Astrocyte (in vitro differentiated cells and primary cell): ENCODE data around the gene DAGLA. TPM values are rescaled to one million over a fixed set of nuclear protein-coding genes. Genes with fewer than 3 reads are reported as not detected.

Experiments used
- DNase-seq: peaks from one replicate; pipeline ENCODE4 v3.0.0-alpha.2; 2010; ENCODE audit warnings: low read depth
- FAIRE-seq: peaks from 2 replicates; lab custom pipeline; 2011; peaks lifted over from hg19 to GRCh38; lab: Jason Lieb, UNC
- H2AFZ ChIP-seq: 2 replicates; pipeline ENCODE4 v1.6.0; 2012; ENCODE audit warnings: low read depth, low read length, inconsistent platforms
- H3K27ac ChIP-seq: 2 replicates; pipeline ENCODE4 v1.5.1; 2011; ENCODE audit warnings: low read depth, low read length, inconsistent platforms
- H3K27me3 ChIP-seq: 2 replicates; pipeline ENCODE4 v1.6.0; 2011; ENCODE audit warnings: low read length, inconsistent platforms; ENCODE audit not compliant: insufficient read depth
- H3K36me3 ChIP-seq: 2 replicates; pipeline ENCODE4 v1.5.1; 2011; ENCODE audit warnings: low read length, inconsistent platforms; ENCODE audit not compliant: insufficient read depth
- H3K4me1 ChIP-seq: 2 replicates; pipeline ENCODE4 v1.5.1; 2011; ENCODE audit warnings: low read length, inconsistent platforms; ENCODE audit not compliant: insufficient read depth
- H3K4me2 ChIP-seq: 2 replicates; pipeline ENCODE4 v1.6.0; 2012; ENCODE audit warnings: low read length, inconsistent platforms
- H3K4me3 ChIP-seq: 2 replicates; pipeline ENCODE4 v1.5.1; 2011; ENCODE audit warnings: low read depth, mild to moderate bottlenecking, low read length, inconsistent platforms; ENCODE audit not compliant: insufficient read depth
- H3K79me2 ChIP-seq: 2 replicates; pipeline ENCODE4 v1.6.0; 2012; ENCODE audit warnings: mild to moderate bottlenecking, low read length, inconsistent platforms; ENCODE audit not compliant: insufficient read depth
- H3K9ac ChIP-seq: 2 replicates; pipeline ENCODE4 v1.6.0; 2012; ENCODE audit warnings: mild to moderate bottlenecking, low read length, inconsistent platforms
- H3K9me3 ChIP-seq: 2 replicates; pipeline ENCODE4 v1.5.1; 2012; ENCODE audit warnings: low read depth, mild to moderate bottlenecking, low read length, inconsistent platforms; ENCODE audit not compliant: insufficient read depth
- H4K20me1 ChIP-seq: 2 replicates; pipeline ENCODE4 v1.6.0; 2012; ENCODE audit warnings: low read length, inconsistent platforms; ENCODE audit not compliant: insufficient read depth
- H3K27ac Mint-ChIP-seq: one replicate; pipeline ENCODE4 v1.8.0; 2021; ENCODE audit warnings: mild to moderate bottlenecking, mixed read lengths; ENCODE audit not compliant: unreplicated experiment
- H3K27me3 Mint-ChIP-seq: one replicate; pipeline ENCODE4 v1.8.0; 2021; ENCODE audit warnings: low read depth, mixed read lengths; ENCODE audit not compliant: unreplicated experiment
- H3K36me3 Mint-ChIP-seq: one replicate; pipeline ENCODE4 v1.8.0; 2021; ENCODE audit warnings: low read depth, mixed read lengths; ENCODE audit not compliant: unreplicated experiment
- H3K4me1 Mint-ChIP-seq: one replicate; pipeline ENCODE4 v1.8.0; 2021; ENCODE audit warnings: low read depth, mixed read lengths; ENCODE audit not compliant: unreplicated experiment
- H3K4me3 Mint-ChIP-seq: one replicate; pipeline ENCODE4 v1.8.0; 2021; ENCODE audit warnings: mild to moderate bottlenecking, moderate library complexity, mixed read lengths; ENCODE audit not compliant: unreplicated experiment
- H3K9me3 Mint-ChIP-seq: one replicate; pipeline ENCODE4 v1.8.0; 2021; ENCODE audit warnings: mild to moderate bottlenecking, mixed read lengths; ENCODE audit not compliant: unreplicated experiment
- CTCF ChIP-seq: IDR thresholded peaks from 2 replicates; pipeline ENCODE4 v1.5.1; 2011; ENCODE audit warnings: low read depth, mild to moderate bottlenecking, inconsistent platforms, low read length, moderate library complexity; ENCODE audit not compliant: insufficient read depth
- EZH2 ChIP-seq: IDR thresholded peaks from 2 replicates; pipeline ENCODE4 v1.6.1; 2012; ENCODE audit warnings: mild to moderate bottlenecking, low read length, inconsistent platforms; ENCODE audit not compliant: insufficient read depth
- total RNA-seq: library from RNA; stranded (reverse); gene quantifications from 2 replicates; pipeline ENCODE4 v1.2.1, GENCODE V29; 2021

The DAGLA gene
- total RNA-seq, 1 donor from 2014 or later, result 5.5 TPM

GRCh38 chr11:61794579-61794978 is 114.4 kb downstream of the DAGLA start:
- Histone ChIP-seq H3K27ac (no peak overlapping the region), H3K36me3 (peaks cover 11% of the 10 kb centered on the region), H3K4me3 (no peak overlapping the region), H4K20me1 (peaks cover 4% of the 10 kb centered on the region), H3K4me1 (peaks cover 6% of the 10 kb centered on the region), H3K9me3 (no peaks in the 10 kb centered on the region), H3K9ac (peak overlapping the region; percentile 2), H3K79me2 (peaks cover 92% of the 10 kb centered on the region), H2AFZ (no peak overlapping the region), H3K27me3 (no peaks in the 10 kb centered on the region), H3K4me2 (peak overlapping the region; percentile 25)
- Mint-ChIP-seq H3K27me3 (no peaks in the 10 kb centered on the region), H3K4me3 (no peak overlapping the region), H3K9me3 (no peaks in the 10 kb centered on the region), H3K4me1 (peaks cover 8% of the 10 kb centered on the region), H3K27ac (no peak overlapping the region), H3K36me3 (peaks cover 5% of the 10 kb centered on the region)
- FAIRE-seq (no peak), DNase-seq (no peak)
- no peak for TF ChIP-seq CTCF
- no peak for TF ChIP-seq EZH2

GRCh38 chr11:61795459-61795858 is 115.3 kb downstream of the DAGLA start:
- Histone ChIP-seq H2AFZ (no peak overlapping the region), H3K9ac (no peak overlapping the region), H3K36me3 (peaks cover 10% of the 10 kb centered on the region), H3K4me3 (no peak overlapping the region), H3K79me2 (peaks cover 93% of the 10 kb centered on the region), H3K27ac (no peak overlapping the region), H3K9me3 (no peaks in the 10 kb centered on the region), H3K4me2 (no peak overlapping the region), H3K4me1 (peaks cover 6% of the 10 kb centered on the region), H3K27me3 (no peaks in the 10 kb centered on the region), H4K20me1 (peaks cover 4% of the 10 kb centered on the region)
- Mint-ChIP-seq H3K9me3 (no peaks in the 10 kb centered on the region), H3K4me1 (peaks cover 8% of the 10 kb centered on the region), H3K4me3 (no peak overlapping the region), H3K27me3 (no peaks in the 10 kb centered on the region), H3K27ac (no peak overlapping the region), H3K36me3 (peaks cover 1% of the 10 kb centered on the region)
- FAIRE-seq (no peak), DNase-seq (no peak)
- TF ChIP-seq EZH2 (no peak), CTCF (no peak)

GRCh38 chr11:61795876-61796526 is 115.8 kb downstream of the DAGLA start:
- peaks cover 8% of the 10 kb centered on the region for H3K4me1 Mint-ChIP-seq
- H2AFZ ChIP-seq, result no peak overlapping the region
- peaks cover 88% of the 10 kb centered on the region for H3K79me2 ChIP-seq
- no peak overlapping the region for H3K27ac ChIP-seq
- no peak overlapping the region for H3K9ac ChIP-seq
- H3K9me3 Mint-ChIP-seq, result no peaks in the 10 kb centered on the region
- no peak overlapping the region for H3K4me2 ChIP-seq
- H3K27me3 ChIP-seq, result no peaks in the 10 kb centered on the region
- no peak for TF ChIP-seq EZH2
- TF ChIP-seq CTCF, result no peak
- H3K27me3 Mint-ChIP-seq, result no peaks in the 10 kb centered on the region
- no peak for FAIRE-seq
- no peak overlapping the region for H3K4me3 Mint-ChIP-seq
- no peaks in the 10 kb centered on the region for H3K9me3 ChIP-seq
- peaks cover 1% of the 10 kb centered on the region for H3K36me3 Mint-ChIP-seq
- H4K20me1 ChIP-seq, result peaks cover 4% of the 10 kb centered on the region
- H3K4me3 ChIP-seq, result no peak overlapping the region
- DNase-seq, result no peak
- H3K27ac Mint-ChIP-seq, result no peak overlapping the region
- peaks cover 6% of the 10 kb centered on the region for H3K4me1 ChIP-seq
- H3K36me3 ChIP-seq, result peaks cover 10% of the 10 kb centered on the region
